Measurements from ENCODE around the gene SMOC1.
A peak's percentile ranks its signal among the peaks of the same experiment; 100 is the strongest.

The SMOC1 gene

GRCh38 chr14:69938751-69939150 lies 59.5 kb downstream of the SMOC1 start:
- DNase-seq = no peak

- no peak for DNase-seq
Observed at GRCh38 chr14:69941768-69942742, 62.8 kb downstream of the SMOC1 start.

DNA sequence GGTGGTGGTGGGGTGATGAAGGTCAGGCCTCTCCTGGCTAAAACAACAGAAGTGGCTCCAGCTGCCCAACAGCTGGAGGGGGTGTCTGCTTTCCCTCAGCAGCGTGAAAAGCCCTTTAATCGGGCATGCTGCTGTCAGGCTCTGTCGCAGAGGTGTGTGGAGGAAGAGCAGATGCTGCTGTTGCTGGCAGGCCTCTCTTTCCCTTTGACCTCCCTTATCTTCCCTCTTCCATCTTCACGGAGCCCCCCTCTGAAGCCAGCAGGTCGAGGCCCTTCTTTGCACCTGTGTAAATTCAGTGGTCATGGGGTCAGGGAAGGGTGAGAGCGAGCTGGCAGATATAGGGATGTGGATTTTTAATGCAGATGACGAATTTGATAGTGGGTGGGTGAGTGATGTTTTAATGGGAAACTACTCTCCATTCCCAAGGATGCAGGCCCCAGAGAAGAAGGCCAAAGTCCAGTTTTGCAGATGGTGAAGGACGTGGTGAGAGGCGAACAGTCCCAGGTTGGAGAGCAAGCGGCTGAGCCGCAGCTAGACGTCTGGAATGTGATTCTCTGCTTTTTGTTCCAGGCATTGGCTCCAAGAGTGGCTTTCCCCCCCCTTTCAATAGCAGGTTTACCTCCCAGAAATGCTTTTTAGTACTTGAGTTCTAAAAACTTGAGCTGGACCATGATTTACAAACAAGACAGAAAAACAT lies 64.0 kb downstream of the SMOC1 start:
- no peak for DNase-seq

- no peak for DNase-seq
Observed at GRCh38 chr14:69945347-69945746, 66.1 kb downstream of the SMOC1 start.

GRCh38 chr14:69945912-69946311 lies 66.7 kb downstream of the SMOC1 start:
- no peak for DNase-seq

DNA sequence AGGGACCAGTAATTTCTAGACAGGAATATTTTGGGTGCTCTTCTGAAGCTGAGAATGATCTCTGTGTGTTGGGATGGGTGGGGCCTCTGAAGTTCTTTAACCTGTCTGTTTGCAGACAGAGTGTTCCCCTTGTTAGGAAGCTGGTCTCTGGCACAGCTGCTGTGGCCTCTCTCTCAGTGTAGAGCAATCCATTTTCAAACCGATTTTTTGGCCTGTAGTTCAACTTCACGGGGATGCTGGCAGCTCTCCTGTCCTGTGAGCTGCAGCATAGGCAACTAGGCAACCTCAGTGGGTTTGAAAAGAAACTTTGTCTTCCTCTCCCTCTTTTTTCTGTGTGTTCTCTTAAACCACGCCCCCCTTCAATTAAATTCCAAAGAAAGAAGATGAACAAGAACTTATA lies 69.1 kb downstream of the SMOC1 start:
- DNase-seq = peak in 4 of 58 donors; percentile 3 to 34 (median 20)

GRCh38 chr14:69951263-69951662 lies 72.0 kb downstream of the SMOC1 start:
- no peak for DNase-seq

- DNase-seq = no peak
Observed at GRCh38 chr14:69951935-69952334, 72.7 kb downstream of the SMOC1 start.

DNA sequence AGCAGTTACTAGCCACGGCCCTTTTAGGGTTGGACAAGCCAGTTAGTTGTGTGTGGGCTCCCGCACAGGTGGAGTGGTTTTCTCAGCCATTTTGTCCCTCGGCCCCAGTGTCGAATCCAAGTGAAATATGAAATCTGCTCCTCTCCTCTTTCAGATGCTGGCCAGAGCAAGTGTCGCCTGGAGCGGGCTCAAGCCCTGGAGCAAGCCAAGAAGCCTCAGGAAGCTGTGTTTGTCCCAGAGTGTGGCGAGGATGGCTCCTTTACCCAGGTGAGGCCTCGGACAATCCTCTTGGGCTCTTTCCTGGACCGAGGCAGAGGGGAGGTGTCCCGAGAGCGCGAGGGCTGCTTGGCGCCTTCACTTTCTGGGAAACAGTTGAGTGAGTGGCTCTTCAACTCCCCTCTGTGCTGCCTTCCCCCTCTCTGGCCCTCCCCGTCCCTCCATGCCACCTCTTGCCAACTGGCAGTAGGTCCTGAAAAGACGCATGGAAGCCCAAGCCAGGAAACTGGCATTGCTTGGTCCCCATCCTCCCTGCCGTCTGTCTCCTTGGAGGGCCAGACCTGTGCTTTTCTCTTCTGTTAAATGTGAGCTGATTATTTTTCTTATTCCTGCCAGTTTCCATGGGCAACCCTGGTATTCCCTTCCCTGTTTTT lies 74.2 kb downstream of the SMOC1 start:
- peak in 43 of 58 donors; percentile 9 to 83 (median 42) for DNase-seq

DNA sequence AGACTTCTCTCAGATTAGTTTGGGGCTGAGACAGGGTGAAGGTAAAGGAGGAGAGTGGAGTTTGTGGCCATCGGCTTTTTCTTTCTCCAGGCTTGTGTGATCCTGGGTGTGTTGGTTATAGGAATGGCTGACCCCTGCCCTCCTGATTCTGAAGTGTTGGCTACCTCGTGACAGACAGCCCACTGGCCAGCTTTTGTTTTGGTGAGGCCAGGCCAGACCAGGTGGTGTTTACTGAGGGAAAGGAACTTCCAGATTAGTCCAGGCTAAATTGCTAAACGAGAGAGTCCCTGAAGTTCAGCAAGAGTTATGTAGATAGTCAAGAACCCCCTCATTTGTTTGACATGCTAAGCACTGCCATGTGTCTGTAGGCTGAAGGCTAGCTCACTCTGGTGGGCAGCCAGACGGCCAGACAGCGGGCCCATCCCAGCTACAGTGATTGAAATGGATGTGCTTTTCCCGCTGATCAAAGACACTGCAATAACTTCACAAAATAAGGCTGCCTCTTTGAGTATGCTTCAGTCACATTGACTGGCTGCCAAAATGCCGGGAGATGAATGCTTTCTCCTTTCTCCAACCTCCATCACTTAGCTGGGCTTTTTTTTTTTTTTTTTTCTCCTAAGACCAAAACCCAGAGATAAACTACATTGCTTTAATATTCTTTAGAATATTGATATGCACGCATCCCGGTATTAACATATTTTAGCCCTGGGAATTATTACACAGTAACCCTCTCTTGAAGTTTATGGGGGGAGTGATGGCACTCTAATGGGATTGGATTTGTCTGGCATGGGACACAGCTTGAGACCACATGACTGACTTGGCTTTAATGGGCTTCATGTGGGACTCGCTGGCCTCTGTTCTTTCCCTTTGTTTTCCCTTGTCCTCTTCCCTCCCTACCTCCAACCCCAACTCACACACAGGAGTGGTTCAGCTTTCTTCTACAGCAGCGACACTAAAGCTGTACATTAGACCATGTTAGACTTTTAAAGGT lies 76.9 kb downstream of the SMOC1 start:
- peak in 10 of 58 donors; percentile 6 to 31 (median 15) for DNase-seq

- peak in 24 of 58 donors; percentile 4 to 71 (median 18) for DNase-seq
Observed at GRCh38 chr14:69956970-69957369, 77.8 kb downstream of the SMOC1 start.

- no peak for DNase-seq
Observed at GRCh38 chr14:69957986-69958385, 78.8 kb downstream of the SMOC1 start.

- DNase-seq = no peak
Observed at GRCh38 chr14:69959136-69959535, 79.9 kb downstream of the SMOC1 start.

- DNase-seq = no peak
Observed at GRCh38 chr14:69960296-69960695, 81.1 kb downstream of the SMOC1 start.

DNA sequence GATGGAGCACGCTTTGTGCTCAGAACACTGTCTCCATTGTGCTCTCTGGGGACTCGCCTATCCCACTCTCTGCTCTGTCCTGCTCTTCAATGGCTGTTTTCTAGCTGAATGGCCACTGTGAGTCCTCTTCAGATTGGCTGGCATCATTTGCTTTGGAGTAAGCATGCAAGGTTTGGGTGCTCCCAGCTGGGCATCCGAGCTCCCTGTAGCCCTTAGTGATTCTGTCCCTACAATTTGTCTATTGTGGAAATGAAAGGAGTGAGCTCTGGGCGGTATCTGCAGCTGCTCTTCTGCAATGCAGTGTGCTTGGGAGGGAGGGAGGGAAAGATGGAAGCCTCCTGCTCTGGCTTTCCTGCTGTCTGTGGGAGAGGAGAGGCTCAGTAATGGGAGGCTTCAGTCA lies 84.8 kb downstream of the SMOC1 start:
- peak in 51 of 58 donors; percentile 6 to 94 (median 68) for DNase-seq

DNA sequence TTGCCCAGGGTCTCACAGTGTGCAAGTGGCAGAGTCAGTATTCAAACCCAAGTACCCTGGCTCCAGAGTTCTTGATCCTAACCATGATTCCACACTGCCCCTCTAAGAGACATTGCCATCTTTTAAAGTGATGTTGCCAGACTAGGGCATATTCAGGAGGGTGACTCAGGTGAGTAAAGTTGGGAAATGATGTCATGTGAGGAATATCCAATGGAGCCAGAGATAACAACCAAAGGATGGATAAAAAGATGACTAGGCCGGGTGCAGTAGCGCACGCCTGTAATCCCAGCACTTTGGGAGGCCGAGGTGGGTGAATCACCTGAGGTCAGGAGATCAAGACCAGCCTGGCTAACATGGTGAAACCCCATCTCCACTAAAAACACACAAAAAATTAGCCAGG lies 85.6 kb downstream of the SMOC1 start:
- DNase-seq = no peak

GRCh38 chr14:69968132-69968531 lies 88.9 kb downstream of the SMOC1 start:
- DNase-seq = no peak

DNA sequence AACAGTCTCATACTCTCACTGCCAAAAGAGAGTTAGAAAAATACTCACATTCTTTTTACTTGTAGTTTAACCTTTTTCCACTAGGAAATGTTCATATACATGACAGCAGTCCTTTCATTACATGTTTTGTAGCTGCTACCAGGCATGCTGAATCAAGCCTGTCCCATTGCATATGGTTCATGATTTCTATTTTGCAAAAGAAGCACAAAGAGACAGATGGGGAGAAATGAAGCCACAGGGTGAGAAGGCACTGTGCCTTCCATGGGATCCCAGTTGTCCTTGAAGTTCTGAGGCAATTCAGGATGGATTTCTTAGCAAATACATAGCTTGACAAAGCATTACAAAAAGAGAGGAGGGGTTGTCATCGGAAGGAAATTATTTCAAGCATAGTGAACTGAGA lies 89.5 kb downstream of the SMOC1 start:
- no peak for DNase-seq

DNA sequence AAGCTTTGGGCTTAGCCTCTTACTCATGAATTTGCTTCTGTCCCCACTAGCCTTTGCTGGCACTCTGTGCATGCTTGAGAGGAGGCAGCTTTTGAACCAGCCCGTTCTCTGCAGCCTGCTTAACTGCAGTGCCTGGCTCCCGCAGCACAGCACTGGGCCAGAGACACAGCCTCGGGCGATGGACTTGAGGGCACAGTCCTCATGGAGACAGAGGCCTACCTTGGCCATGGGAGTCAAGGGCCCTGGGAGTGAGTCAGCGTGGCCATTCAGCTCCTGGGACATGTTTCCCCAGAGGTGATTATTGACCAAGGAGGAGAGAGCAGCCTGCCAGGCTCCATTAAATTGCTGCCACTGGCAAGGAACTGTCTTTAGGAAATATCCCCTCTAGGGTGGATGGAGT lies 93.5 kb downstream of the SMOC1 start:
- DNase-seq = peak in 2 of 58 donors; percentile 5 to 38

- no peak for DNase-seq
Observed at GRCh38 chr14:69973846-69974245, 94.6 kb downstream of the SMOC1 start.

- DNase-seq = peak in 34 of 58 donors; percentile 11 to 83 (median 50)
Observed at GRCh38 chr14:69979882-69980281, 100.7 kb downstream of the SMOC1 start.
